Erythroblast (primary cell): ENCODE data around the gene ANAPC13.

Experiments
- GATA1 ChIP-seq: IDR thresholded peaks from 2 replicates; pipeline ENCODE4 v1.6.1; 2011; ENCODE audit warnings: low read depth, mild to moderate bottlenecking, control low read depth, low read length, moderate library complexity
- POLR2A ChIP-seq: IDR thresholded peaks from 2 replicates; pipeline ENCODE4 v1.6.1; 2011; ENCODE audit warnings: mild to moderate bottlenecking, low read length

GRCh38 chr3:134459562-134459961 lies 26.2 kb downstream of the ANAPC13 start:
- no peak for TF ChIP-seq POLR2A
- no peak for TF ChIP-seq GATA1
